HCT116 (cell line): ENCODE measurements around the gene TTC24. TPM values are rescaled to one million over a fixed set of nuclear protein-coding genes. Genes with fewer than 3 reads are reported as not detected.
A peak's percentile ranks its signal among the peaks of the same experiment; 100 is the strongest.
"Not testable (repeated sequence)": the region's sequence is repeated elsewhere in the genome, so short reads cannot be mapped to it uniquely, and the experiment has no call there.

Source experiments
- ATAC-seq: fragments of 200-7000 bp; cut with Tn5 transposase; 2 replicates; pipeline ENCODE4 v1.9.1; 2020; ENCODE audit warnings: mild to moderate bottlenecking, moderate library complexity
- BruUV-seq: library from RNA; stranded (reverse); fragments of 400-500 nt; replicated peaks from 2 replicates; lab custom pipeline; 2021; lab: Mats Ljungman, UMichigan
- CTCF ChIA-PET: fragments of 300-600 bp; sonication (Branson Sonifier 250); formaldehyde crosslinking; loops from one replicate; lab custom pipeline; 2021; ENCODE audit warnings: antibody characterized with exemption; lab: Charles Lee
- POLR2A ChIA-PET: fragments of 300-600, 350-600 bp; sonication (Branson Sonifier 250); formaldehyde crosslinking; loops from one replicate; lab custom pipeline; 2021; ENCODE audit warnings: antibody characterized with exemption; lab: Charles Lee
- RAD21 ChIA-PET, 2 experiments: fragments of 300-600 bp; sonication (Branson Sonifier 250); formaldehyde crosslinking; loops; one replicate each; lab custom pipeline; 2023; ENCODE audit warnings: low total read pairs in 2 of 2; ENCODE audit not compliant: uncharacterized antibody in 2 of 2, unreplicated experiment in 2 of 2, low non-redundant PET in 1 of 2; lab: Charles Lee
- DNase-seq: peaks from one replicate; pipeline ENCODE4 v3.0.0-alpha.2; 2010; ENCODE audit warnings: low read depth, low spot score
- H2AFZ ChIP-seq: fragments of 200-600 bp; shearing (Covaris generic), sonication (generic); 2 replicates; pipeline ENCODE4 v1.6.1; 2017; ENCODE audit warnings: low read depth, mixed run types, mixed read lengths, antibody characterized with exemption, low read length; ENCODE audit not compliant: poor library complexity, severe bottlenecking
- H3K27ac ChIP-seq: 2 replicates; pipeline ENCODE4 v1.5.1; 2012; ENCODE audit warnings: low read depth, low read length
- H3K27me3 ChIP-seq: fragments of 200-600 bp; sonication (generic); 2 replicates; pipeline ENCODE4 v1.6.1; 2016; ENCODE audit warnings: mixed run types, low read length, mixed read lengths; ENCODE audit not compliant: insufficient read depth
- H3K36me3 ChIP-seq, 2 experiments: fragments of 200-500 bp in 1 of 2; fragments of 200-600 bp in 1 of 2; sonication (Bioruptor generic) in 1 of 2; sonication (generic) in 1 of 2; 2 replicates each; pipeline versions ENCODE4 v1.5.1 to v1.6.1; 2014 to 2016; ENCODE audit warnings: low read length in 2 of 2, inconsistent platforms in 1 of 2, mixed read lengths in 1 of 2, mixed run types in 1 of 2; ENCODE audit not compliant: insufficient read depth in 2 of 2, control insufficient read depth in 1 of 2
- H3K4me1 ChIP-seq, 2 experiments: fragments of 200-600 bp in 1 of 2; sonication (generic) in 1 of 2; 2 replicates each; pipeline versions ENCODE4 v1.5.1 to v1.6.1; 2012 to 2017; ENCODE audit warnings: low read length in 2 of 2, inconsistent platforms in 1 of 2, mild to moderate bottlenecking in 1 of 2, mixed read lengths in 1 of 2, mixed run types in 1 of 2, moderate library complexity in 1 of 2; ENCODE audit not compliant: insufficient read depth in 2 of 2, control insufficient read depth in 1 of 2
- H3K4me2 ChIP-seq: fragments of 200-600 bp; sonication (generic); 2 replicates; pipeline ENCODE4 v1.6.1; 2017; ENCODE audit warnings: mixed run types, low read length, mixed read lengths
- H3K4me3 ChIP-seq, 2 experiments: fragments of 200-600 bp in 1 of 2; sonication (generic) in 1 of 2; replicated peaks in 1 of 2; 2 replicates each; pipeline ENCODE4 v1.5.1; 2011 to 2016; ENCODE audit warnings: low read length in 2 of 2, control low read depth in 1 of 2, low read depth in 1 of 2, mild to moderate bottlenecking in 1 of 2, mixed read lengths in 1 of 2, mixed run types in 1 of 2
- H3K79me2 ChIP-seq: fragments of 200-600 bp; sonication (generic); 2 replicates; pipeline ENCODE4 v1.6.1; 2017; ENCODE audit warnings: mild to moderate bottlenecking, mixed run types, low read length, moderate library complexity, mixed read lengths; ENCODE audit not compliant: insufficient read depth
- H3K9ac ChIP-seq: fragments of 200-600 bp; sonication (generic); 2 replicates; pipeline ENCODE4 v1.6.1; 2016; ENCODE audit warnings: low read length, mixed read lengths
- H3K9me2 ChIP-seq: fragments of 200-600 bp; sonication (generic), shearing (Covaris generic); 2 replicates; pipeline ENCODE4 v1.6.1; 2017; ENCODE audit warnings: mixed run types, mild to moderate bottlenecking, moderate library complexity; ENCODE audit not compliant: insufficient read depth
- H3K9me3 ChIP-seq, 2 experiments: fragments of 200-500 bp in 1 of 2; fragments of 200-600 bp in 1 of 2; sonication (Bioruptor generic) in 1 of 2; sonication (generic) in 1 of 2; 2 replicates each; pipeline ENCODE4 v1.6.1; 2014 to 2017; ENCODE audit warnings: low read length in 2 of 2, mixed read lengths in 2 of 2, inconsistent platforms in 1 of 2, low read depth in 1 of 2, mild to moderate bottlenecking in 1 of 2, mixed run types in 1 of 2, moderate library complexity in 1 of 2; ENCODE audit not compliant: control insufficient read depth in 1 of 2, insufficient read depth in 1 of 2
- H4K20me1 ChIP-seq: fragments of 200-600 bp; sonication (generic), shearing (Covaris generic); 2 replicates; pipeline ENCODE4 v1.6.1; 2017; ENCODE audit warnings: mixed run types, mild to moderate bottlenecking, moderate library complexity; ENCODE audit not compliant: insufficient read depth
- CEBPB ChIP-seq: IDR thresholded peaks from 2 replicates; pipeline ENCODE4 v1.6.1; 2012; ENCODE audit warnings: low read depth
- CTCF ChIP-seq, 3 experiments: fragments of 200-600 bp in 1 of 3; sonication (generic) in 1 of 3; IDR thresholded peaks in 2 of 3; conservative IDR thresholded peaks in 1 of 3; 2 replicates each; pipeline ENCODE4 v1.5.1; 2012 to 2017; ENCODE audit warnings: low read depth in 2 of 3, low read length in 2 of 3, antibody characterized with exemption in 1 of 3, borderline replicate concordance in 1 of 3, control low read depth in 1 of 3, mild to moderate bottlenecking in 1 of 3, mixed read lengths in 1 of 3, mixed run types in 1 of 3, moderate library complexity in 1 of 3; ENCODE audit not compliant: insufficient read depth in 1 of 3
- intact Hi-C: fragments of 100-400 bp; cut with micrococcal nuclease; formaldehyde crosslinking; loops from 2 replicates; pipeline ENCODE4 v1.10.0; 2022
- total RNA-seq: library from RNA; stranded (reverse); gene quantifications from one replicate; pipeline ENCODE4 v1.2.1, GENCODE V29; 2021; ENCODE audit not compliant: unreplicated experiment
- TF ChIP-seq, protein P1 (sequence below): IDR thresholded peaks from 2 replicates; pipeline ENCODE4 v1.6.1; 2012; ENCODE audit warnings: low read depth

The TTC24 gene
- total RNA-seq, 1 experiment from 2014 or later, result not detected

GRCh38 chr1:156552518-156552917 is 27.0 kb upstream of the TTC24 start (continued):
- no peak for TF ChIP-seq CTCF (IDR thresholded peaks at IDR 0.05 in 2 of 3, conservative IDR thresholded peaks at IDR 0.05 in 1 of 3; ENCODE audit: borderline replicate concordance in 1 of 3, insufficient read depth in 1 of 3, low read depth in 2 of 3, low read length in 2 of 3)
- TF ChIP-seq, protein P1, sequence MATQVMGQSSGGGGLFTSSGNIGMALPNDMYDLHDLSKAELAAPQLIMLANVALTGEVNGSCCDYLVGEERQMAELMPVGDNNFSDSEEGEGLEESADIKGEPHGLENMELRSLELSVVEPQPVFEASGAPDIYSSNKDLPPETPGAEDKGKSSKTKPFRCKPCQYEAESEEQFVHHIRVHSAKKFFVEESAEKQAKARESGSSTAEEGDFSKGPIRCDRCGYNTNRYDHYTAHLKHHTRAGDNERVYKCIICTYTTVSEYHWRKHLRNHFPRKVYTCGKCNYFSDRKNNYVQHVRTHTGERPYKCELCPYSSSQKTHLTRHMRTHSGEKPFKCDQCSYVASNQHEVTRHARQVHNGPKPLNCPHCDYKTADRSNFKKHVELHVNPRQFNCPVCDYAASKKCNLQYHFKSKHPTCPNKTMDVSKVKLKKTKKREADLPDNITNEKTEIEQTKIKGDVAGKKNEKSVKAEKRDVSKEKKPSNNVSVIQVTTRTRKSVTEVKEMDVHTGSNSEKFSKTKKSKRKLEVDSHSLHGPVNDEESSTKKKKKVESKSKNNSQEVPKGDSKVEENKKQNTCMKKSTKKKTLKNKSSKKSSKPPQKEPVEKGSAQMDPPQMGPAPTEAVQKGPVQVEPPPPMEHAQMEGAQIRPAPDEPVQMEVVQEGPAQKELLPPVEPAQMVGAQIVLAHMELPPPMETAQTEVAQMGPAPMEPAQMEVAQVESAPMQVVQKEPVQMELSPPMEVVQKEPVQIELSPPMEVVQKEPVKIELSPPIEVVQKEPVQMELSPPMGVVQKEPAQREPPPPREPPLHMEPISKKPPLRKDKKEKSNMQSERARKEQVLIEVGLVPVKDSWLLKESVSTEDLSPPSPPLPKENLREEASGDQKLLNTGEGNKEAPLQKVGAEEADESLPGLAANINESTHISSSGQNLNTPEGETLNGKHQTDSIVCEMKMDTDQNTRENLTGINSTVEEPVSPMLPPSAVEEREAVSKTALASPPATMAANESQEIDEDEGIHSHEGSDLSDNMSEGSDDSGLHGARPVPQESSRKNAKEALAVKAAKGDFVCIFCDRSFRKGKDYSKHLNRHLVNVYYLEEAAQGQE, result no peak

DNA sequence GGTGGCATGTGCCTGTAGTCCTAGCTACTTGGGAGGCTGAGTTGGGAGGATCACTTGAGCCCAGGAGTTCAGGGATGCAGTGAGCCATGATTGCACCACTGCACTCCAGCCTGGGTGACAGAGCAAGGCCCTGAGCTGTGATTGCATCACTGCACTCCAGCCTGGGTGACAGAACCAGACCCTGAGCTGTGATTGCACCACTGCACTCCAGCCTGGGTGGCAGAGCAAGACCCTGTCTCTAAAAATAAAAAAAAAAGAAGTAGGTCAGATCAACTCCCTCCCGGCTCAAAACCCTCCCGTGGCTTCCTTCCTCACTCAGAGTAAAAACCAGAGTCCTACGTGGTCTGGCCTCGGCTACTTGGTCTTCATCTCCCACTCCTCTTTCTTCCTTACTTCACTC is 26.6 kb upstream of the TTC24 start:
- DNase-seq, CTCF ChIA-PET, POLR2A ChIA-PET, BruUV-seq, H3K9ac ChIP-seq, H3K9me3 ChIP-seq, H4K20me1 ChIP-seq, H3K4me2 ChIP-seq, ATAC-seq, RAD21 ChIA-PET, H3K9me2 ChIP-seq, H3K27ac ChIP-seq, H3K79me2 ChIP-seq, H3K4me3 ChIP-seq, H3K27me3 ChIP-seq, H2AFZ ChIP-seq: not testable (repeated sequence)
- Histone ChIP-seq H3K4me1 (peaks cover 0 to 17% of the 10 kb centered on the region in 2 experiments; a peak in 2 of 4 replicates), H3K36me3 (peaks cover 11 to 20% of the 10 kb centered on the region in 2 experiments; a peak in 3 of 4 replicates)
- intact Hi-C loops, result loop anchor here (5.0 kb wide), 1 partner anchor 41 kb away; no protein-coding TSS in a partner anchor
- TF ChIP-seq CEBPB, result peak; percentile 15; the same call in 1 of the 2 replicates
